ENCODE data around the gene ACO2. TPM values are rescaled to one million over a fixed set of nuclear protein-coding genes. Genes with fewer than 3 reads are reported as not detected.

ACO2 gene
- total RNA-seq, 1 donor from 2014 or later = 77.3 TPM

GRCh38 chr22:41474872-41475451 is 6.0 kb downstream of the ACO2 start:
- no peaks in the 10 kb centered on the region for H3K36me3 Mint-ChIP-seq (ENCODE audit: unreplicated experiment)
- H3K9me3 Mint-ChIP-seq (ENCODE audit: unreplicated experiment) = no peaks in the 10 kb centered on the region
- peaks cover 12% of the 10 kb centered on the region for H3K4me1 Mint-ChIP-seq (ENCODE audit: unreplicated experiment)
- H3K4me3 Mint-ChIP-seq (ENCODE audit: unreplicated experiment) = no peak overlapping the region
- no peak for DNase-seq (ENCODE audit: extremely low spot score, unreplicated experiment)
- H3K27ac Mint-ChIP-seq (ENCODE audit: unreplicated experiment) = no peak overlapping the region
- H3K27me3 Mint-ChIP-seq (ENCODE audit: unreplicated experiment) = no peaks in the 10 kb centered on the region
- no peak for TF ChIP-seq CTCF (IDR thresholded peaks at IDR 0.05)

- no peak for TF ChIP-seq CTCF (IDR thresholded peaks at IDR 0.05)
- peaks cover 33% of the 10 kb centered on the region for H3K4me1 Mint-ChIP-seq (ENCODE audit: unreplicated experiment)
- no peak for DNase-seq (ENCODE audit: extremely low spot score, unreplicated experiment)
- H3K27ac Mint-ChIP-seq (ENCODE audit: unreplicated experiment) = no peak overlapping the region
- H3K9me3 Mint-ChIP-seq (ENCODE audit: unreplicated experiment) = no peaks in the 10 kb centered on the region
- no peaks in the 10 kb centered on the region for H3K27me3 Mint-ChIP-seq (ENCODE audit: unreplicated experiment)
- no peaks in the 10 kb centered on the region for H3K36me3 Mint-ChIP-seq (ENCODE audit: unreplicated experiment)
- no peak overlapping the region for H3K4me3 Mint-ChIP-seq (ENCODE audit: unreplicated experiment)
Observed at GRCh38 chr22:41478473-41478872, 9.6 kb downstream of the ACO2 start.

GRCh38 chr22:41478891-41479521 is 10.1 kb downstream of the ACO2 start:
- Mint-ChIP-seq H3K4me1 (ENCODE audit: unreplicated experiment) (peaks cover 38% of the 10 kb centered on the region), H3K27ac (ENCODE audit: unreplicated experiment) (peak overlapping the region; percentile 56), H3K4me3 (ENCODE audit: unreplicated experiment) (no peak overlapping the region), H3K36me3 (ENCODE audit: unreplicated experiment) (no peaks in the 10 kb centered on the region), H3K27me3 (ENCODE audit: unreplicated experiment) (no peaks in the 10 kb centered on the region), H3K9me3 (ENCODE audit: unreplicated experiment) (no peaks in the 10 kb centered on the region)
- no peak for DNase-seq (ENCODE audit: extremely low spot score, unreplicated experiment)
- no peak for TF ChIP-seq CTCF (IDR thresholded peaks at IDR 0.05)

- no peak for TF ChIP-seq CTCF (IDR thresholded peaks at IDR 0.05)
- Mint-ChIP-seq H3K27ac (ENCODE audit: unreplicated experiment) (peak overlapping the region; percentile 59), H3K36me3 (ENCODE audit: unreplicated experiment) (no peaks in the 10 kb centered on the region), H3K9me3 (ENCODE audit: unreplicated experiment) (no peaks in the 10 kb centered on the region), H3K27me3 (ENCODE audit: unreplicated experiment) (no peaks in the 10 kb centered on the region), H3K4me1 (ENCODE audit: unreplicated experiment) (peaks cover 38% of the 10 kb centered on the region), H3K4me3 (ENCODE audit: unreplicated experiment) (no peak overlapping the region)
- no peak for DNase-seq (ENCODE audit: extremely low spot score, unreplicated experiment)
Observed at GRCh38 chr22:41479671-41480396, 10.9 kb downstream of the ACO2 start.

GRCh38 chr22:41480397-41480735 is 11.4 kb downstream of the ACO2 start:
- Mint-ChIP-seq H3K27me3 (ENCODE audit: unreplicated experiment) (no peaks in the 10 kb centered on the region), H3K4me1 (ENCODE audit: unreplicated experiment) (peaks cover 38% of the 10 kb centered on the region), H3K4me3 (ENCODE audit: unreplicated experiment) (no peak overlapping the region), H3K36me3 (ENCODE audit: unreplicated experiment) (no peaks in the 10 kb centered on the region), H3K9me3 (ENCODE audit: unreplicated experiment) (no peaks in the 10 kb centered on the region), H3K27ac (ENCODE audit: unreplicated experiment) (peak overlapping the region; percentile 59)
- no peak for TF ChIP-seq CTCF (IDR thresholded peaks at IDR 0.05)
- DNase-seq (ENCODE audit: extremely low spot score, unreplicated experiment) = no peak

All from osteocyte (in vitro differentiated cells).